Activated CD4-positive, alpha-beta T cell treated with anti-CD3 and anti-CD28 coated beads, Interleukin-2, Interleukin-6, amounts not matched to agents 100 ng/mL and 50 ng/mL, durations not matched to agents 16 hours and 8 hours (primary cell): Measurements from ENCODE around the gene ZNF655.
"Not testable (repeated sequence)": the region's sequence is repeated elsewhere in the genome, so short reads cannot be mapped to it uniquely, and the experiment has no call there.

Experiments
- DNase-seq: peaks from one replicate; pipeline ENCODE4 v3.0.0-alpha.2; 2020

The ZNF655 gene, protein sequence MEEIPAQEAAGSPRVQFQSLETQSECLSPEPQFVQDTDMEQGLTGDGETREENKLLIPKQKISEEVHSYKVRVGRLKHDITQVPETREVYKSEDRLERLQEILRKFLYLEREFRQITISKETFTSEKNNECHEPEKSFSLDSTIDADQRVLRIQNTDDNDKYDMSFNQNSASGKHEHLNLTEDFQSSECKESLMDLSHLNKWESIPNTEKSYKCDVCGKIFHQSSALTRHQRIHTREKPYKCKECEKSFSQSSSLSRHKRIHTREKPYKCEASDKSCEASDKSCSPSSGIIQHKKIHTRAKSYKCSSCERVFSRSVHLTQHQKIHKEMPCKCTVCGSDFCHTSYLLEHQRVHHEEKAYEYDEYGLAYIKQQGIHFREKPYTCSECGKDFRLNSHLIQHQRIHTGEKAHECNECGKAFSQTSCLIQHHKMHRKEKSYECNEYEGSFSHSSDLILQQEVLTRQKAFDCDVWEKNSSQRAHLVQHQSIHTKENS

DNA sequence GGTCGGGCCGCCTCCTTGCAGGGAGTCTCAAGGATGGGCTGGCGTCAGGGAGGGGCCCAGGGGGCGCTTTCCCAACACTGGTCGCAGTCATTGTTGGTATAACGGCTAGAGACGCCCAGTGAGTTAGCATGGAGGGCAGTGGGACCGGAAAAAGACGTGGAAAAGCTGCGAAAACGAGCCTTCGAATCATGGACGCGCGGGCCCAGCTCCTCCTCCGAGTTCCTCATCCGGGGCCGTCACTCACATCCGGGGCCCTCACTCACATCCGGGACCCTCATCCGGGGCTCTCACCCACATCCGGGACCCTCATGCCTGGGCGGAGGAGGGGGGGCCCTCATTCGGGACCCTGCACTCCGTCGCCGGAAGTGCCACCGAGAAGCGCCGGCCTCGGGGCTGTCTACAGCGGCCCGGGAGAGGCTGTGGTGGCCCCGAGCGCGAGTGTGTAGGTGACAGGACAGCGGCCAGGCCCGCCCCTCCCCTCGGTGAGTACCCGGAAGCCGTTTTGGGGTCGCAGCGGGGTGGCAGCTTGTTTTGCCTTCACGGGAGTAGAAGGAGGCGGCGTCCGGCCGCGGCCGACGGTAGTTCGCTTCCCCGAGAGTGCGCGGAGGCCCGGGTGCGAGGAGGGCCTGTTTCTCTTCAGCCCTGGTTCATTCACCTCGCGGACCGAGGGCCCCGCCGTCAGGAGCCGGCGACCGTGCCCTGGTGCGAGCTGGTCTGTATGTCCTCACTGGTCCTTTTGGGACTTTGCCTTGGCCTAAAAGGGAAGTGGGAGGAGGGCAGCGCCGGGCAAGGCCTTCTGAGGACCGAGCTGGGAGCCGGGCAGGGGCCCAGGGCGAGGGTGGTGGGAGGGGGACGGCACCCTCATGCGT lies at the start of gene ZNF655:
TSS of gene ZNF655 (plus strand) at position 337 of the 869 bp plus-strand sequence. CDS start 1,918 bp downstream, outside the sequence.
- peak; percentile 90 for DNase-seq

- no peak for DNase-seq
Observed at GRCh38 chr7:99514050-99514449, 44.4 kb upstream of the ZNF655 start.

DNA sequence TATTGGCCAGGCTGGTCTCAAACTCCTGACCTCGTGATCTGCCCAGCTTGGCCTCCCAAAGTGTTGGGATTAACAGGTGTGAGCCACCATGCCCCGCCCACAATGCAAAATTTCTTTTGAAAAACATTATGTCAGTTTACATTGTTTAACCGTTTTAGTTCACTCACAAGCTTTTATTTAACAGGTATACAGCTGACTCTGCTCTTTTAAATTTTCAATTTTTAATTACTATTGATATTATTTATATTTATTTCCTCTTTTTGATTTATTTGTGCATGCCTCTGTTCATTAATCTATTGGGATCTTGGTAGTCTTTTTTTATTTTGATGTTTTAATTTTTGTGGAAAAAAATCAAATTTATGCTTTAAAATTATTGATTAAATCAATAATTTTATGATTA lies 37.0 kb upstream of the ZNF655 start:
- DNase-seq, result no peak

DNA sequence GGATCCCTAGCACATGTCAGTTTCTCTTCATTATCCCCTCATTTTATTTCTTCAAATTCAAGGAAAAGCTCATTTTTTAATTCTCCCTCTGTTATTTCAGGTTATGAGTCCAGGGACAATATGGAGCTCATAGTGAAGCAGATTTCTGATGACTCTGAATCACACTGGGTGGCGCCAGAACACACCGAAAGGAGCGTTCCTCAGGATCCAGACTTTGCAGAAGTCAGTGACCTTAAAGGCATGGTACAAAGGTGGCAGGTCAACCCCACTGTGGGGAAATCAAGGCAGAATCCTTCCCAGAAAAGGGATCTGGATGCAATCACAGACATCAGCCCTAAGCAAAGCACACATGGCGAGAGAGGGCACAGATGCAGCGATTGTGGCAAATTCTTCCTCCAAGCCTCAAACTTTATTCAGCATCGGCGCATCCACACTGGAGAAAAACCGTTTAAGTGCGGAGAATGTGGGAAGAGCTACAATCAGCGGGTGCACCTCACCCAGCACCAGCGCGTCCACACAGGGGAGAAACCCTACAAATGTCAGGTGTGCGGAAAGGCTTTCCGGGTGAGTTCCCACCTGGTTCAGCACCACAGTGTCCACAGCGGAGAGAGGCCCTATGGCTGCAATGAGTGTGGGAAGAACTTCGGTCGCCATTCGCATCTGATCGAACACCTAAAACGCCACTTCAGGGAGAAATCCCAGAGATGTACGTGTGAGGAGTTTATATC lies 32.6 kb upstream of the ZNF655 start:
- DNase-seq, result no peak

GRCh38 chr7:99531354-99531765 lies 27.1 kb upstream of the ZNF655 start:
- DNase-seq, result no peak

DNA sequence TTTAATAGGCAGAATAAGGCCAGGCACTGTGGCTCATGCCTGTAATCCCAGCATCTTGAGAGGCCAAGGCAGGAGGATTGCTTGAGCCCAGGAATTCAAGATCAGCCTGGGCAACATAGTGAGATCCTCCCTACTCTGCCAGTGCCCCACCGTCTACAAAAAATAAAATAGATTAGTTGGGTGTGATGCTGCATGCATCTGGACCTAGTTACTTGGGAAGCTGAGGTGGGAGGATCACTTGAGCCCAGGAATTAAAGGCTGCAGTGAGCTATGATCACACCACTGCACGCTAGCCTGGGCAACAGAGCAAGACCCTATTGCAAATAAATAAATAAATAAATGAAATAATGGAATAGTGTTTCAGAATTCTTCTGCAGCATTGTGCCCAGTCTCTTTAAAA lies 22.8 kb upstream of the ZNF655 start:
- no peak for DNase-seq

- no peak for DNase-seq
Observed at GRCh38 chr7:99539213-99539811, 19.1 kb upstream of the ZNF655 start.

DNA sequence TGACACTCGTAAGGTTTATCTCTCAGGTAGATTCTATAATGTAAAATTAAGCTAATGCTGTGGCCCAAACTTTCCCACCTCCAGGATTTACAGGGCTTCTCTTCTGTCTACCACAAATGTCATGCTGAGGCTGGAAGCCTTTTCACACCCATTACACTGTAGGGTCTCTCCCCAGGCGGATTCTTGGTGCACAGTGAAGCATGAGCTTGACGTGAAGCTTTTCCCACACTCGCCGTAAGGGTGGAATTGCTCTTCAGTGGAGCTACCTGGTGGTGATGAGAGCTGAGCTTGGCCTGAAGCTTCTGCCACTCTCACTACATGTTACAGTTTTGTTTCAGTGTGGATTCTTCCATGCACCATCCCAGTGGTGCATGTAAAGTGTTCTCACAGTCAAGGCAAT lies 17.9 kb upstream of the ZNF655 start:
- no peak for DNase-seq

GRCh38 chr7:99541212-99541611 lies 17.2 kb upstream of the ZNF655 start:
- no peak for DNase-seq

- no peak for DNase-seq
Observed at GRCh38 chr7:99543081-99543671, 15.3 kb upstream of the ZNF655 start.

DNA sequence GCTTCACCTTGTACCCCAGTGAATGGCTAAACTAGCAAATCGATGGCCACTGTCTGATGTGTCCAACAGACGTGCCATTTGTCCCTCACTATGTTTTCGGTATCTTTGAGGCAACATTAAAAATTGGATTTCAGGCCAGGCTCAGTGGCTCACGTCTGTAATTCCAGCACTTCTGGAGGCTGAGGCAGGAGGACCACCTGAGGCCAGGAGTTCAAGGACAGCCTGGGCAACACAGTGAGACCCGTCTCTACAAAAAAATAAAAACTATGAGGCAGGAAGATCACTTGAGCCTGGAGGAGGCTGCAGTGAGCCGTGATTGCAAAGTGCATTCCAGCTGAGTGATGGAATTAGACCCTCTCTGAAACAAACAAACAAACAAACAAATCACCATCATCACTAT lies 14.5 kb upstream of the ZNF655 start:
- no peak for DNase-seq

DNA sequence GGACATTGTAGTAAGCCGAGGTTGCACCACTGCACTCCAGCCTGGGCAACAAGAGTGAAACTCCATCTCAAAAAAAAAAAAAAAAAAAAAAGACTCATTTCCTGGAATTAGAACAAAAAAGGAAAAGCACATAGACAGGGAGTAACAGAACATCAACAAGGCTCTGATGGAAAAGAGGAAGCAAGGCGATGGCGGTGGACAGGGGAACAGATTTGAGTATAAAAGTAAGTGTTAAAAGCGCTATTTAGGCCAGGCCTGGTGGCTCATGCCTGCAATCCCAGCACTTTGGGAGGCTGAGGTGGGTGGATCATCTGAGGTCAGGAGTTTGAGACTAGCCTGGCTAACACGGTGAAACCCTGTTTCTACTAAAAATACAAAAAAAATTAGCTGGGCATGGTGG lies 13.1 kb upstream of the ZNF655 start:
- not testable (repeated sequence) for DNase-seq

DNA sequence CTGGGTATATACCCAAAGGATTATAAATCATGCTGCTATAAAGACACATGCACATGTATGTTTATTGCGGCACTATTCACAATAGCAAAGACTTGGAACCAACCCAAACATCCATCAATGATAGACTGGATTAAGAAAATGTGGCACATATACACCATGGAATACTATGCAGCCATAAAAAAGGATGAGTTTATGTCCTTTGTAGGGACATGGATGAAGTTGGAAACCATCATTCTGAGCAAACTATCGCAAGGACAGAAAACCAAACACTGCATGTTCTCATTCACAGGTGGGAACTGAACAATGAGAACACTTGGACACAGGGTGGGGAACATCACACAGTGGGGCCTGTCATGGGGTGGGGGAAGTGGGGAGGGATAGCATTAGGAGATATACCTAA lies 8.9 kb upstream of the ZNF655 start:
- not testable (repeated sequence) for DNase-seq

- no peak for DNase-seq
Observed at GRCh38 chr7:99551334-99551733, 7.1 kb upstream of the ZNF655 start.

- DNase-seq, result peak; percentile 89
Observed at GRCh38 chr7:99551767-99552463, 6.5 kb upstream of the ZNF655 start, which contains the start of gene FAM200A. TSS of gene FAM200A (minus strand) at chr7:99552114. CDS start at chr7:99548407, 3,707 bp downstream.

GRCh38 chr7:99553039-99553438 lies 5.4 kb upstream of the ZNF655 start:
- DNase-seq, result no peak

DNA sequence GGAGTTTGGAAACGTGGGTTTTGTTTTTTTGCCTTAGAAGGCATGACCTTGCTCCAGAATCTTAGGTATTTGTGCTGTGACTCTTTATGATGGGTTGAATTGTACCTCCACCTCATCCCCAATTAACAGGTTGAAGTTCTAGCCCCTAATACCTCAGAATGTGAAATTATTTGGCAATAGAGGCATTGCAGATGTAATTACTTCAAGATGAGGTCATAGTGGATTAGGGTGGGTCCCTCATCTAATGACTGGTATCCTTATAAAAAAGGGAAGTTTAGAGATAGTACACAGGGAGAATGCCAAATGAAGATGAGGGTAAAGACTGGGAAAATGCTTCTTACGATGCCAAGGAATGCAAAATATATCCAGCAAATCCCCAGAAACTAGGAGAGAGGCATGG lies 3.5 kb upstream of the ZNF655 start:
- DNase-seq, result no peak

- DNase-seq, result no peak
Observed at GRCh38 chr7:99557196-99557607, 1.2 kb upstream of the ZNF655 start.

DNA sequence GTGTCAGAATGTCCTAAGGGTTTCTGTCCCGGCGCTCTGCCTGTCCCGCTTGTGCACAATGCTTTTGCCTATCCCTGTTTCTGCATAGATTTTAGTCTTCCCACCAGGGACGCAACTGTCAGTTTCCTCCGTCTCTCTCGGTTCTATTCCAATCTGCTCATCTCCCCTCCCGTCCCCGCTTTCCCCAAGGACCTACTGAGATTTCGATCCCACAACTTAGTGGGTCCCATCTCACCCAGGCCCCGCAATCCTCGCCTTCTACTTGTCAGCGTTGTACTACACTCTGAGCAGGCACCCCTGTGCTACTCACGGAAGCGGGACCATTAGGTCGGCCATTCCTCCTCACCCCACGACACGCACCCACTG lies 519 bp upstream of the ZNF655 start:
- no peak for DNase-seq

- no peak for DNase-seq
Observed at GRCh38 chr7:99559175-99559915, 903 bp downstream of the ZNF655 start.
